HL-60 (cell line): ENCODE data around the gene TIA1.
A peak's percentile ranks its signal among the peaks of the same experiment; 100 is the strongest.

Experiments
- DNase-seq, 2 experiments: peaks; one replicate each; pipeline ENCODE4 v3.0.0-alpha.2; 2010 to 2020; ENCODE audit warnings: low read depth in 1 of 2, low spot score in 1 of 2
- H3K27ac ChIP-seq: fragments of 250-450 bp; sonication (Bioruptor Pico); replicated peaks from 2 replicates; pipeline ENCODE4 v1.5.1; 2020; ENCODE audit warnings: mild to moderate bottlenecking, moderate library complexity
- H3K27me3 ChIP-seq: fragments of 250-450 bp; sonication (Bioruptor Pico); 2 replicates; pipeline ENCODE4 v1.5.1; 2021; ENCODE audit warnings: mild to moderate bottlenecking, moderate library complexity; ENCODE audit not compliant: insufficient read depth, poor library complexity, severe bottlenecking
- H3K4me3 ChIP-seq: replicated peaks from 2 replicates; pipeline ENCODE4 v1.5.1; 2011; ENCODE audit warnings: mild to moderate bottlenecking, control low read depth, low read length; ENCODE audit not compliant: insufficient read depth
- CTCF ChIP-seq: IDR thresholded peaks from one replicate; pipeline ENCODE4 v1.5.1; 2011; ENCODE audit warnings: low read length, control low read depth, inconsistent platforms; ENCODE audit not compliant: insufficient read depth
- GABPA ChIP-seq: IDR thresholded peaks from 2 replicates; pipeline ENCODE4 v1.6.1; 2012; ENCODE audit warnings: low read depth
- POLR2AphosphoS5 ChIP-seq: IDR thresholded peaks from 2 replicates; pipeline ENCODE4 v1.6.1; 2012; ENCODE audit warnings: low read depth
- SPI1 ChIP-seq: IDR thresholded peaks from 2 replicates; pipeline ENCODE4 v1.6.1; 2012; ENCODE audit warnings: low read depth, mild to moderate bottlenecking, borderline replicate concordance
- TF ChIP-seq, protein P1 (sequence below): IDR thresholded peaks from 2 replicates; pipeline ENCODE4 v1.6.1; 2012; ENCODE audit warnings: low read depth; ENCODE audit not compliant: insufficient replicate concordance

TIA1 gene

DNA sequence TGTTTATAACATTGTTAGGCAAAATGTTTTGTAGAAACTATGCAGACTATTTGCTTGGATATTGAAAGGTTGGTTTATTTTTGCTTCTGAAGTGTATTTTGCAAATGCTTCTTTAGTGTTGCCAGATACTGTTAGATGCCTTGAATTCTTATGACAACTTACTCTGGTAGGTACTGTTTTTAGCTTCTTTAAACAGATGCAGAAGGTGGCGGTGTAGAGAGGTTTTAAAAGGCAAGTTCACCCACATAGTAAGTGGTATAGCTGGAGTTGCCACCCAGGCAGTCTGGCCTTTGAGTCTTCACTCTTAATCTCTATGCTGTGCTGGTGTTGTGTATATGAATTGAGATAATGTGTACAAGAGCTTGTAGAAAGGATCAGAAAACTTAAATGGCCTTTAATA, 13.1 kb upstream of the TIA1 start:
- Histone ChIP-seq H3K27ac (no peak overlapping the region), H3K4me3 (no peak overlapping the region)

GRCh38 chr2:70258532-70258875, 10.1 kb upstream of the TIA1 start:
- no peak for DNase-seq
- Histone ChIP-seq H3K27me3 (no peaks in the 10 kb centered on the region), H3K27ac (no peak overlapping the region), H3K4me3 (peak overlapping the region; percentile 76)
- TF ChIP-seq SPI1 (no peak), POLR2AphosphoS5 (no peak), GABPA (no peak), CTCF (no peak)
- TF ChIP-seq, protein P1, sequence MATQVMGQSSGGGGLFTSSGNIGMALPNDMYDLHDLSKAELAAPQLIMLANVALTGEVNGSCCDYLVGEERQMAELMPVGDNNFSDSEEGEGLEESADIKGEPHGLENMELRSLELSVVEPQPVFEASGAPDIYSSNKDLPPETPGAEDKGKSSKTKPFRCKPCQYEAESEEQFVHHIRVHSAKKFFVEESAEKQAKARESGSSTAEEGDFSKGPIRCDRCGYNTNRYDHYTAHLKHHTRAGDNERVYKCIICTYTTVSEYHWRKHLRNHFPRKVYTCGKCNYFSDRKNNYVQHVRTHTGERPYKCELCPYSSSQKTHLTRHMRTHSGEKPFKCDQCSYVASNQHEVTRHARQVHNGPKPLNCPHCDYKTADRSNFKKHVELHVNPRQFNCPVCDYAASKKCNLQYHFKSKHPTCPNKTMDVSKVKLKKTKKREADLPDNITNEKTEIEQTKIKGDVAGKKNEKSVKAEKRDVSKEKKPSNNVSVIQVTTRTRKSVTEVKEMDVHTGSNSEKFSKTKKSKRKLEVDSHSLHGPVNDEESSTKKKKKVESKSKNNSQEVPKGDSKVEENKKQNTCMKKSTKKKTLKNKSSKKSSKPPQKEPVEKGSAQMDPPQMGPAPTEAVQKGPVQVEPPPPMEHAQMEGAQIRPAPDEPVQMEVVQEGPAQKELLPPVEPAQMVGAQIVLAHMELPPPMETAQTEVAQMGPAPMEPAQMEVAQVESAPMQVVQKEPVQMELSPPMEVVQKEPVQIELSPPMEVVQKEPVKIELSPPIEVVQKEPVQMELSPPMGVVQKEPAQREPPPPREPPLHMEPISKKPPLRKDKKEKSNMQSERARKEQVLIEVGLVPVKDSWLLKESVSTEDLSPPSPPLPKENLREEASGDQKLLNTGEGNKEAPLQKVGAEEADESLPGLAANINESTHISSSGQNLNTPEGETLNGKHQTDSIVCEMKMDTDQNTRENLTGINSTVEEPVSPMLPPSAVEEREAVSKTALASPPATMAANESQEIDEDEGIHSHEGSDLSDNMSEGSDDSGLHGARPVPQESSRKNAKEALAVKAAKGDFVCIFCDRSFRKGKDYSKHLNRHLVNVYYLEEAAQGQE = no peak

More for the DNA sequence above, 13.1 kb upstream of the TIA1 start:
- TF ChIP-seq GABPA = no peak
- TF ChIP-seq POLR2AphosphoS5 = no peak
- no peak for DNase-seq
- H3K27me3 ChIP-seq = no peaks in the 10 kb centered on the region

GRCh38 chr2:70255637-70256314, 7.3 kb upstream of the TIA1 start:
- H3K27me3 ChIP-seq = no peaks in the 10 kb centered on the region
- TF ChIP-seq, protein P1 = no peak
- TF ChIP-seq CTCF (no peak), GABPA (no peak), POLR2AphosphoS5 (no peak), SPI1 (no peak)
- no peak overlapping the region for H3K27ac ChIP-seq
- DNase-seq = no peak
- H3K4me3 ChIP-seq = no peak overlapping the region

GRCh38 chr2:70250434-70250833, 2.0 kb upstream of the TIA1 start:
- DNase-seq = no peak
- TF ChIP-seq, protein P1 = no peak
- TF ChIP-seq POLR2AphosphoS5 (no peak), CTCF (no peak), SPI1 (no peak), GABPA (no peak)
- Histone ChIP-seq H3K27me3 (no peaks in the 10 kb centered on the region), H3K27ac (no peak overlapping the region), H3K4me3 (no peak overlapping the region)
